Caco-2 (cell line): Measurements from ENCODE around the gene TDRD12. TPM values are rescaled to one million over a fixed set of nuclear protein-coding genes. Genes with fewer than 3 reads are reported as not detected.

Experiments
- BruUV-seq: library from RNA; stranded (reverse); fragments of 400-500 nt; replicated peaks from 2 replicates; lab custom pipeline; 2021; lab: Mats Ljungman, UMichigan
- CTCF ChIA-PET: fragments of 300-600 bp; sonication (Branson Sonifier 250); formaldehyde crosslinking; loops from one replicate; lab custom pipeline; 2022; ENCODE audit warnings: antibody characterized with exemption; lab: Charles Lee
- POLR2A ChIA-PET: fragments of 300-600 bp; sonication (Branson Sonifier 250); formaldehyde crosslinking; loops from one replicate; lab custom pipeline; 2022; ENCODE audit warnings: antibody characterized with exemption; lab: Charles Lee
- DNase-seq, 2 experiments: peaks; one replicate each; pipeline versions ENCODE4 v3.0.0 to v3.0.0-alpha.2; 2020 to 2022
- H3K27me3 ChIP-seq: replicated peaks from 2 replicates; pipeline ENCODE4 v1.6.0; 2011; ENCODE audit warnings: low read length; ENCODE audit not compliant: control insufficient read depth, insufficient read depth
- H3K36me3 ChIP-seq: 2 replicates; pipeline ENCODE4 v1.5.1; 2011; ENCODE audit warnings: low read length; ENCODE audit not compliant: control insufficient read depth, insufficient read depth
- H3K4me1 ChIP-seq: fragments of 250-450 bp; sonication (Bioruptor Pico); 2 replicates; pipeline ENCODE4 v1.5.1; 2020; ENCODE audit warnings: mild to moderate bottlenecking
- H3K4me3 ChIP-seq: 2 replicates; pipeline ENCODE4 v1.5.1; 2011; ENCODE audit warnings: low read depth, mild to moderate bottlenecking, control low read depth, low read length
- H3K9me3 ChIP-seq: fragments of 250-450 bp; sonication (Bioruptor Pico); 2 replicates; pipeline ENCODE4 v1.5.1; 2020; ENCODE audit warnings: mild to moderate bottlenecking, moderate library complexity
- H3K27ac Mint-ChIP-seq: one replicate; pipeline ENCODE4 v1.8.0; 2022; ENCODE audit warnings: mixed read lengths; ENCODE audit not compliant: unreplicated experiment
- H3K27me3 Mint-ChIP-seq: one replicate; pipeline ENCODE4 v1.8.0; 2022; ENCODE audit warnings: mixed read lengths; ENCODE audit not compliant: insufficient read depth, unreplicated experiment
- H3K36me3 Mint-ChIP-seq: one replicate; pipeline ENCODE4 v1.8.0; 2022; ENCODE audit warnings: mild to moderate bottlenecking, mixed read lengths; ENCODE audit not compliant: insufficient read depth, unreplicated experiment
- H3K4me1 Mint-ChIP-seq: one replicate; pipeline ENCODE4 v1.8.0; 2022; ENCODE audit warnings: low read depth, mixed read lengths; ENCODE audit not compliant: unreplicated experiment
- H3K4me3 Mint-ChIP-seq: one replicate; pipeline ENCODE4 v1.8.0; 2022; ENCODE audit warnings: mild to moderate bottlenecking, moderate library complexity, mixed read lengths; ENCODE audit not compliant: unreplicated experiment
- H3K9me3 Mint-ChIP-seq: one replicate; pipeline ENCODE4 v1.8.0; 2022; ENCODE audit warnings: mixed read lengths; ENCODE audit not compliant: unreplicated experiment
- intact Hi-C: fragments of 100-400 bp; cut with micrococcal nuclease; formaldehyde crosslinking; loops from one replicate; pipeline ENCODE4 v1.10.0; 2022; ENCODE audit not compliant: unreplicated experiment
- total RNA-seq: library from RNA; stranded (reverse); gene quantifications from 2 replicates; pipeline ENCODE4 v1.2.3, GENCODE V29; 2022
- TF ChIP-seq, protein P1 (sequence below), 2 experiments: fragments of 200-600 bp in 1 of 2; IDR thresholded peaks; 1 replicate in 1 of 2; 2 replicates in 1 of 2; pipeline versions ENCODE4 v1.5.1 to v1.8.0; 2011 to 2022; ENCODE audit warnings: antibody characterized with exemption in 1 of 2, control low read depth in 1 of 2, inconsistent platforms in 1 of 2, low read depth in 1 of 2, low read length in 1 of 2, mild to moderate bottlenecking in 1 of 2, moderate library complexity in 1 of 2; ENCODE audit not compliant: insufficient read depth in 1 of 2, severe bottlenecking in 1 of 2, unreplicated experiment in 1 of 2

Gene TDRD12
- total RNA-seq, 1 experiment from 2014 or later = 0.11 TPM

DNA sequence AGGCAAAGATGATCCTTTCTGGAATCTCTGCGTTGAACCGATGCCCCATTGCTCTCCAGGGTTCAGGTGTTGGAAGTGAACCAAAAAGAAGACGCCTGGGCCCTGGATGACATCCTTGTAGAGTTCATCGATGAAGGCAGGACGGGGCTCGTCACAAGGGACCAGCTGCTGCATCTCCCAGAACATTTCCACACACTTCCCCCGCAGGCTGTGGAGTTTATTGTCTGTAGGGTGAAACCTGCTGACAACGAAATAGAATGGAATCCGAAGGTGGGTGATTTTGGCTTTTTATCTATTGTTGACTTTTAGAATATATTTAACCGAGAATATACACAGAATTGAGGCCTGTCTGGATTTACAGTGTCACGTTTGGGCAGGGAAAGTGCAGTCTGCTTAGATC, 91.6 kb downstream of the TDRD12 start:
- Mint-ChIP-seq H3K36me3 (no peaks in the 10 kb centered on the region), H3K27me3 (no peaks in the 10 kb centered on the region), H3K4me1 (peaks cover 11% of the 10 kb centered on the region), H3K9me3 (no peaks in the 10 kb centered on the region), H3K27ac (peak overlapping the region; percentile 20), H3K4me3 (no peak overlapping the region)
- ChIA-PET POLR2A (no interaction called here), CTCF (no interaction called here)
- intact Hi-C loops = no loop called here
- Histone ChIP-seq H3K9me3 (no peaks in the 10 kb centered on the region), H3K4me3 (no peak overlapping the region), H3K4me1 (peaks cover 17% of the 10 kb centered on the region), H3K36me3 (no peaks in the 10 kb centered on the region), H3K27me3 (no peaks in the 10 kb centered on the region)
- peak in 1 of 2 experiments; percentile 34 for DNase-seq
- BruUV-seq = no TSS peak
- TF ChIP-seq, protein P1, sequence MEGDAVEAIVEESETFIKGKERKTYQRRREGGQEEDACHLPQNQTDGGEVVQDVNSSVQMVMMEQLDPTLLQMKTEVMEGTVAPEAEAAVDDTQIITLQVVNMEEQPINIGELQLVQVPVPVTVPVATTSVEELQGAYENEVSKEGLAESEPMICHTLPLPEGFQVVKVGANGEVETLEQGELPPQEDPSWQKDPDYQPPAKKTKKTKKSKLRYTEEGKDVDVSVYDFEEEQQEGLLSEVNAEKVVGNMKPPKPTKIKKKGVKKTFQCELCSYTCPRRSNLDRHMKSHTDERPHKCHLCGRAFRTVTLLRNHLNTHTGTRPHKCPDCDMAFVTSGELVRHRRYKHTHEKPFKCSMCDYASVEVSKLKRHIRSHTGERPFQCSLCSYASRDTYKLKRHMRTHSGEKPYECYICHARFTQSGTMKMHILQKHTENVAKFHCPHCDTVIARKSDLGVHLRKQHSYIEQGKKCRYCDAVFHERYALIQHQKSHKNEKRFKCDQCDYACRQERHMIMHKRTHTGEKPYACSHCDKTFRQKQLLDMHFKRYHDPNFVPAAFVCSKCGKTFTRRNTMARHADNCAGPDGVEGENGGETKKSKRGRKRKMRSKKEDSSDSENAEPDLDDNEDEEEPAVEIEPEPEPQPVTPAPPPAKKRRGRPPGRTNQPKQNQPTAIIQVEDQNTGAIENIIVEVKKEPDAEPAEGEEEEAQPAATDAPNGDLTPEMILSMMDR (IDR thresholded peaks at IDR 0.05; ENCODE audit: insufficient read depth in 1 of 2, low read depth in 1 of 2, low read length in 1 of 2, severe bottlenecking in 1 of 2, unreplicated experiment in 1 of 2) = no peak

DNA sequence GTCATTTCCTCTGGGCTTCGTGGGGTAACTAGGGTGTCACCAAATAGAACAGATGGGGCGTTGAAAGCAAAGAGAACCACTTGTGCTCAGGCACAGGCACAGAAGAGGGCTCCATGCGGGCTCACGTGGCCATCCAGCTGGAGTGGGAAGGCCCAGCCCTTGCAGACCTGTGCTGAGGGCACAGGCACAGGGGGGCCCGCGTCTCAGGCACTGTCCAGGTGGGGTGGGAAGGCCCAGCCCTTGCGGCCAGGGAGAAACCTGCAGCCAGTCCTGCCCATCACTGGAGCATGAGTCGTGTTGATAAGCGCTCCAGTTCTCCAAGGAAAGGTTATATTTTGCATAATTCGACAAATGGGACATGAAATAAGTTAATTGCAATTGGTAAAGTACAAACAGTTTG, 92.5 kb downstream of the TDRD12 start:
- no peaks in the 10 kb centered on the region for H3K27me3 Mint-ChIP-seq

DNA sequence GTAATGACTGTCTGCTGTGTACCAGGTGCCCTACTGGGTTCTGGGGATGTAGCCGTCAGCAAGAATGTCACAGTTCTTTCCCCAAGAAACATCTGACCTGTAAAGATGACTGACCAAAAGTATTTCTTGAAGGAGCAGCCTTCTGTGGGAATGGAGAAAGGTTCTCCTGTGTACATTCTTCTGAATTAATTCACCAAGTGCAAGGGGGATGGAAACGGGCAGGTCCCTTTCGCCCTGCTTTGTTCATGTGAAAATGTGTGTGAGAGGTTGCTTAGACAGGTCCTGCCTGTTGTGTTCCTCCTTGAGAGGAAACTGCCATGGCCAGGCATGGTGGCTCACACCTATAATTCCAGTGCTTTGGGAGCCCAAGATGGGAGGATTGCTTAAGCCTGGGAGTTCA, 93.0 kb downstream of the TDRD12 start:
- CTCF ChIA-PET = no interaction called here

More for the DNA sequence above, 92.5 kb downstream of the TDRD12 start:
- Histone ChIP-seq H3K4me1 (peaks cover 17% of the 10 kb centered on the region), H3K4me3 (no peak overlapping the region), H3K27me3 (no peaks in the 10 kb centered on the region), H3K36me3 (no peaks in the 10 kb centered on the region), H3K9me3 (no peaks in the 10 kb centered on the region)
- peaks cover 12% of the 10 kb centered on the region for H3K4me1 Mint-ChIP-seq
- ChIA-PET POLR2A (no interaction called here), CTCF (no interaction called here)
- H3K36me3 Mint-ChIP-seq = no peaks in the 10 kb centered on the region
- no TSS peak for BruUV-seq
- TF ChIP-seq, protein P1 (IDR thresholded peaks at IDR 0.05; ENCODE audit: insufficient read depth in 1 of 2, low read depth in 1 of 2, low read length in 1 of 2, severe bottlenecking in 1 of 2, unreplicated experiment in 1 of 2) = no peak
- no peak overlapping the region for H3K4me3 Mint-ChIP-seq
- no peak for DNase-seq
- intact Hi-C loops = no loop called here
- no peaks in the 10 kb centered on the region for H3K9me3 Mint-ChIP-seq
- H3K27ac Mint-ChIP-seq = peak overlapping the region; percentile 20

More for the DNA sequence above, 93.0 kb downstream of the TDRD12 start:
- Histone ChIP-seq H3K4me1 (peaks cover 17% of the 10 kb centered on the region), H3K9me3 (no peaks in the 10 kb centered on the region), H3K36me3 (no peaks in the 10 kb centered on the region), H3K27me3 (no peaks in the 10 kb centered on the region), H3K4me3 (no peak overlapping the region)
- BruUV-seq = no TSS peak
- no peaks in the 10 kb centered on the region for H3K9me3 Mint-ChIP-seq
- H3K36me3 Mint-ChIP-seq = no peaks in the 10 kb centered on the region
- H3K27me3 Mint-ChIP-seq = no peaks in the 10 kb centered on the region
- no peak overlapping the region for H3K27ac Mint-ChIP-seq
- DNase-seq = no peak
- TF ChIP-seq, protein P1 (IDR thresholded peaks at IDR 0.05; ENCODE audit: insufficient read depth in 1 of 2, low read depth in 1 of 2, low read length in 1 of 2, severe bottlenecking in 1 of 2, unreplicated experiment in 1 of 2) = no peak
- peaks cover 17% of the 10 kb centered on the region for H3K4me1 Mint-ChIP-seq
- POLR2A ChIA-PET = no interaction called here
- intact Hi-C loops = no loop called here
- H3K4me3 Mint-ChIP-seq = no peak overlapping the region
